Parathyroid adenoma (tissue), 2 donors: ENCODE data around the gene DSCAML1.

Experiments
- H2AFZ ChIP-seq: fragments of 300-600 bp; sonication (generic); one replicate; pipeline ENCODE4 v1.7.0; 2017; ENCODE audit warnings: antibody characterized with exemption, mild to moderate bottlenecking
- H3K27ac ChIP-seq: fragments of 300-600 bp; sonication (generic); one replicate; pipeline ENCODE4 v1.7.0; 2017
- H3K27me3 ChIP-seq: fragments of 300-600 bp; sonication (generic); one replicate; pipeline ENCODE4 v1.7.0; 2017; ENCODE audit warnings: low read length; ENCODE audit not compliant: control insufficient read depth, insufficient read depth
- H3K36me3 ChIP-seq: fragments of 300-600 bp; sonication (generic); one replicate; pipeline ENCODE4 v1.7.0; 2017; ENCODE audit warnings: low read length; ENCODE audit not compliant: control insufficient read depth, insufficient read depth
- H3K4me1 ChIP-seq: fragments of 300-600 bp; sonication (generic); one replicate; pipeline ENCODE4 v1.7.0; 2017; ENCODE audit warnings: control low read depth
- H3K4me2 ChIP-seq: fragments of 300-600 bp; sonication (generic); one replicate; pipeline ENCODE4 v1.7.0; 2017; ENCODE audit warnings: low read length
- H3K4me3 ChIP-seq: fragments of 300-600 bp; sonication (generic); one replicate; pipeline ENCODE4 v1.7.0; 2017; ENCODE audit warnings: low read depth, low read length
- H3K79me2 ChIP-seq: fragments of 300-600 bp; sonication (generic); one replicate; pipeline ENCODE4 v1.7.0; 2017; ENCODE audit warnings: control low read depth
- H3K9ac ChIP-seq: fragments of 300-600 bp; sonication (generic); one replicate; pipeline ENCODE4 v1.7.0; 2017; ENCODE audit warnings: mild to moderate bottlenecking
- H3K9me3 ChIP-seq: fragments of 300-600 bp; sonication (generic); one replicate; pipeline ENCODE4 v1.7.0; 2017; ENCODE audit warnings: low read length; ENCODE audit not compliant: control insufficient read depth
- TF ChIP-seq, protein P1 (sequence below): fragments of 300-600 bp; sonication (generic); IDR thresholded peaks from one replicate; pipeline ENCODE4 v1.7.0; 2017; ENCODE audit warnings: antibody characterized with exemption, mild to moderate bottlenecking
- donor health status: primary hyperparathyroidism.

The DSCAML1 gene

DNA sequence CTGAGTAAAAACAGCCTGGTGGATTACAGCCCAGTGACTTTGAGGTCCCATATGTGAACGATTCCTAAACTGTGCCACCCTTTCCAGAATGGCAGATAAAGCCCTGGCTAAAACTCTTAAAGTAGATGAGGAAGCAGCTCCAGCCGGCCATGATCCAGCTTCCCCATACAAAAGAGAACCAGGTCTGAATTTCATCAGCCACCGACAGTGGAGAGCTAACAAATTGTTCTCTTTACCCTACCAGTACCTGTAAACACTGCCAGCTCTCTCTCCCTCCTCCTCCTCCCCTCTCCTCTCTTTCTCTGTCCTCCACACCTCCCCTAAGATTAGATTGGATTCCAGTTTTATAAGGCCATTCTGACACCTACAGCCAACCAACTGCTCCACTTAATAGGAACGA lies 176.9 kb downstream of the DSCAML1 start:
- Histone ChIP-seq H3K9me3 (no peaks in the 10 kb centered on the region), H2AFZ (no peak overlapping the region), H3K9ac (no peak overlapping the region), H3K4me3 (no peak overlapping the region), H3K4me1 (no peaks in the 10 kb centered on the region), H3K27ac (no peak overlapping the region), H3K27me3 (no peaks in the 10 kb centered on the region), H3K79me2 (no peaks in the 10 kb centered on the region), H3K36me3 (no peaks in the 10 kb centered on the region), H3K4me2 (no peak overlapping the region)
- TF ChIP-seq, protein P1, sequence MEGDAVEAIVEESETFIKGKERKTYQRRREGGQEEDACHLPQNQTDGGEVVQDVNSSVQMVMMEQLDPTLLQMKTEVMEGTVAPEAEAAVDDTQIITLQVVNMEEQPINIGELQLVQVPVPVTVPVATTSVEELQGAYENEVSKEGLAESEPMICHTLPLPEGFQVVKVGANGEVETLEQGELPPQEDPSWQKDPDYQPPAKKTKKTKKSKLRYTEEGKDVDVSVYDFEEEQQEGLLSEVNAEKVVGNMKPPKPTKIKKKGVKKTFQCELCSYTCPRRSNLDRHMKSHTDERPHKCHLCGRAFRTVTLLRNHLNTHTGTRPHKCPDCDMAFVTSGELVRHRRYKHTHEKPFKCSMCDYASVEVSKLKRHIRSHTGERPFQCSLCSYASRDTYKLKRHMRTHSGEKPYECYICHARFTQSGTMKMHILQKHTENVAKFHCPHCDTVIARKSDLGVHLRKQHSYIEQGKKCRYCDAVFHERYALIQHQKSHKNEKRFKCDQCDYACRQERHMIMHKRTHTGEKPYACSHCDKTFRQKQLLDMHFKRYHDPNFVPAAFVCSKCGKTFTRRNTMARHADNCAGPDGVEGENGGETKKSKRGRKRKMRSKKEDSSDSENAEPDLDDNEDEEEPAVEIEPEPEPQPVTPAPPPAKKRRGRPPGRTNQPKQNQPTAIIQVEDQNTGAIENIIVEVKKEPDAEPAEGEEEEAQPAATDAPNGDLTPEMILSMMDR, result no peak

DNA sequence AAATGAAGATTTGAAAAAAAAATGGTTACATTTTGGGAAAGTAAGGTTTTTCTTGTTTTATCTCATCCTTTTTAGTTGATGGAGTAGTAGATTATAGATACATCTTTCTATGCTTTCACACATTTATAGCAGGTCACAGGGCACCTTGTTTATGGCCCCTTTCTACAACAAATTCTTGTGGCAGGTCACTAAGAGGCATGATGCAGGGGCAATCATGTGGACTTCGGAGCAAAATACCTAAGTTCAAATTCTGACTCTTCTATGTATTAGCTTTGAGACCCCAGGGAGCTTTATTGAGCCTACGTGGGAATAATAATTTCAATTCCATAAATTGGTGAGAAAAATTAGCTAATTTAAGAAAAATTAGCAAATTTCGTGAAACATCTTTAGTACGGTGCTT lies 177.4 kb downstream of the DSCAML1 start:
- TF ChIP-seq, protein P1, result no peak
- H3K36me3 ChIP-seq, result no peaks in the 10 kb centered on the region
- no peak overlapping the region for H3K9ac ChIP-seq
- H3K27ac ChIP-seq, result no peak overlapping the region
- H3K27me3 ChIP-seq, result no peaks in the 10 kb centered on the region
- H3K4me2 ChIP-seq, result no peak overlapping the region
- no peaks in the 10 kb centered on the region for H3K4me1 ChIP-seq
- no peak overlapping the region for H2AFZ ChIP-seq
- no peaks in the 10 kb centered on the region for H3K9me3 ChIP-seq
- H3K4me3 ChIP-seq, result no peak overlapping the region
- H3K79me2 ChIP-seq, result no peaks in the 10 kb centered on the region

DNA sequence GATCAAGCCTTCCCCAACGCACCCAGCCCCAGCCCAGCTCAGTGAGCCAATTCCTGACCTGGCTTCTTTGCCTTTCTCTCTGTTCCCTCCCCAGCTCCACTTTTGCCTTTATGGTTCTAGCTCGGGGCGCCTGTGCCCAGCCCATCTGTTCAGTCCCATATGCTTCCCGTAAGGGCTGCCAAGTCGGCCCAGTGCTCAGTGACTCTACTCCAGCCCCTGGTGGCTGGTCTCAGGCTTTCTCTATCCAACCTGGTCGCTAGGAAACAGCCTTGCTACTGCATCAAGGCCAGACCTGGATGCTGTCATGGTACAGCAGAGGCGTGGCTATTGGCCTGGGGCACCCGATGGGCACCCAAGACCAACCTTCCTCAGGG lies 178.0 kb downstream of the DSCAML1 start:
- Histone ChIP-seq H3K27ac (no peak overlapping the region), H3K9ac (no peak overlapping the region), H3K9me3 (no peaks in the 10 kb centered on the region), H3K4me3 (no peak overlapping the region), H2AFZ (no peak overlapping the region), H3K27me3 (no peaks in the 10 kb centered on the region), H3K4me1 (no peaks in the 10 kb centered on the region), H3K4me2 (no peak overlapping the region), H3K36me3 (no peaks in the 10 kb centered on the region), H3K79me2 (no peaks in the 10 kb centered on the region)
- TF ChIP-seq, protein P1, result no peak

DNA sequence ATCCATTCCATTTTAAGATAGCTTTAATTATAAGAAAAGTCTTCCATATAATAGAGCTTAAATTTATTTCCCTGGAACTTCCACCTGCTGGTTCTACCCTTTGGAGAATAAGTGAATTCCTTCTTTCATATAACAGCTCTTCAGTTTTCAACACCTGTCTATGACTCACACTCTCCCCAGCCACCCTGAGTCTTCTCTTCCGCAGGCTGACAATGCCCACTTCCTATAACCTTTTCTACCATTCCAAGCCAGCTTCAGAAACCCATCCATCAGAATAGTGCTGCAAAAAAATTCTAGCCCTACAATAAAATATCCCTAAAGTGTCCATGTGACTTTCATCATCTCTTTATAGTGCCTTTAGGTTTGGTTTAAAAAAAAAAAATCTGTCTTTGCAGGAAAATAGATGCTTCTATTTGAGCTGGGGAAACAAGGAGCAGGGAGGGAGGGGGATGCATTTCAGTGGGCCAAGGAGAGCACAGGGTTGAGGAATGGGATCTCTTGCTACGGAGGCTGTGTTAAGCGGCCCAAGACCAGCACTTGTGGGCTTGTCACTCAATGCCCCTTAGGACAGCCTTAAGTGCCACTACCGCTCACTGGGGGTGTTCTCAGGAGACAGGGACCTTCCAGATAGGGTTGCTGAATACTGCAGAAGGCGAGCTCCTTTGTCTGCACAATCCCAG lies 178.6 kb downstream of the DSCAML1 start:
- H3K4me2 ChIP-seq, result no peak overlapping the region
- H2AFZ ChIP-seq, result no peak overlapping the region
- H3K4me3 ChIP-seq, result no peak overlapping the region
- no peaks in the 10 kb centered on the region for H3K9me3 ChIP-seq
- no peak overlapping the region for H3K27ac ChIP-seq
- H3K36me3 ChIP-seq, result no peaks in the 10 kb centered on the region
- TF ChIP-seq, protein P1, result no peak
- H3K4me1 ChIP-seq, result no peaks in the 10 kb centered on the region
- no peaks in the 10 kb centered on the region for H3K79me2 ChIP-seq
- no peak overlapping the region for H3K9ac ChIP-seq
- no peaks in the 10 kb centered on the region for H3K27me3 ChIP-seq

DNA sequence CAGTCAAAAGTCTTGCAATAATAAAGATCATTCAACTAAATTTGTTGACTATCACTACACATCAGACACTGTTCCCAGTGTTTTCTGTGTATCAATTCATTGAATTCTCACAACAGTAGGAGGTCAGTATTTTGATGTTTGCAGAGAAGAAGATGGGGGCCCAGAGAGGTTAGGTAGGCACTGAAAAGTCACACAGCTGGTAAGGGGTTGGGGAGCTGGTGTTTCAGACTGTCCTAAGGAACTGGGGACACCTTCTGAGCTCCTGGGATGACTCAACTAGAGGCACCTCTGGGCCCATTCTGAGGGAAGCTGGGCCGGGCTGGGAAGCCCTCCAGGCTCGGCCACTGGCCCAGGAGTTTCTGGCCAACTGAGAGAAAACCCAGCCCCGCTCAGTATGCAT lies 180.0 kb downstream of the DSCAML1 start:
- Histone ChIP-seq H3K4me3 (no peak overlapping the region), H3K4me1 (no peaks in the 10 kb centered on the region), H3K79me2 (no peaks in the 10 kb centered on the region), H2AFZ (no peak overlapping the region), H3K9ac (no peak overlapping the region), H3K27ac (no peak overlapping the region), H3K9me3 (no peaks in the 10 kb centered on the region), H3K4me2 (no peak overlapping the region), H3K27me3 (no peaks in the 10 kb centered on the region), H3K36me3 (no peaks in the 10 kb centered on the region)
- TF ChIP-seq, protein P1, result no peak
